Right renal cortex interstitium (tissue), 3 donors: Measurements from ENCODE around the gene CLIP4. TPM values are rescaled to one million over a fixed set of nuclear protein-coding genes. Genes with fewer than 3 reads are reported as not detected.

Source experiments
- DNase-seq, 3 donors: peaks; one replicate each; pipeline ENCODE4 v3.0.0-alpha.2; 2013; ENCODE audit warnings: low read depth in 3 of 3, low spot score in 2 of 3
- polyA plus RNA-seq, 3 donors: library from polyadenylated mRNA; unstranded; fragments of 120-200 nt; gene quantifications; one replicate each; pipeline ENCODE4 v1.2.1, GENCODE V29; 2013; ENCODE audit not compliant: insufficient read length in 3 of 3

The CLIP4 gene
- polyA plus RNA-seq, 3 donors: 16.5 to 17.6 (median 16.8) TPM

- DNase-seq: no peak
Observed at GRCh38 chr2:29235411-29235810, 120.2 kb downstream of the CLIP4 start.

GRCh38 chr2:29236074-29236473, 120.9 kb downstream of the CLIP4 start:
- no peak for DNase-seq

DNA sequence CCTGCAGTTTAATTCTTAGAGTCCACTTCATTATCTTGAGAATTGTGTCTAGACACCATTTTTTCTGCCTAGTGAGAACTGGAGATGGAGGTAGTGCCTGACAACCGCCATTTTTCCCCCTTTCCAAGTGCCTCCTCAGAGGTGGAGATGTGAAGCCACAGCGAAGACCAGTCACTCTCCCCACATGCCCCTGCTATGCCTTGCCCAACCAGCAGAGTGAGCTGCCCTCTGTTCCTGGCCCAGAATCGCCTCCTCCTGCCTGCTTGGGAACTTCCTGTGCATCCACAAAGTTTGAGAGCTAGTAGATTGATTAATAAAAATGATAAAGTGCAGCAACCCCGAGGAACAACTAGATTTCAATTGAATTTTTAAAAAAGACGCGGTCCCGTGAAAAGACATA, 123.3 kb downstream of the CLIP4 start:
- no peak for DNase-seq

Other genes starting within 250 kb of the CLIP4 start
- 10 to 100 TPM; 27.3 to 30.1 (median 27.7) TPM for gene TRMT61B, start 245.1 kb upstream of the CLIP4 start, polyA plus RNA-seq
- gene WDR43, start 220.7 kb upstream of the CLIP4 start, polyA plus RNA-seq: 10 to 100 TPM; 55.8 to 62.0 (median 59.0) TPM
- gene TOGARAM2, start 134.1 kb upstream of the CLIP4 start, polyA plus RNA-seq: under 1 TPM; 0.86 to 0.94 (median 0.89) TPM
- gene PCARE, start 40.9 kb upstream of the CLIP4 start, polyA plus RNA-seq: under 1 TPM; 0.28 to 0.43 (median 0.35) TPM